ENCODE measurements around the gene NFIX. TPM values are rescaled to one million over a fixed set of nuclear protein-coding genes. Genes with fewer than 3 reads are reported as not detected.

The NFIX gene
- total and polyA plus RNA-seq, 2 donors (not counting 3 experiments of a cell fraction or from before 2014, with no cell fraction given) = 9.8 to 37.7 TPM

DNA sequence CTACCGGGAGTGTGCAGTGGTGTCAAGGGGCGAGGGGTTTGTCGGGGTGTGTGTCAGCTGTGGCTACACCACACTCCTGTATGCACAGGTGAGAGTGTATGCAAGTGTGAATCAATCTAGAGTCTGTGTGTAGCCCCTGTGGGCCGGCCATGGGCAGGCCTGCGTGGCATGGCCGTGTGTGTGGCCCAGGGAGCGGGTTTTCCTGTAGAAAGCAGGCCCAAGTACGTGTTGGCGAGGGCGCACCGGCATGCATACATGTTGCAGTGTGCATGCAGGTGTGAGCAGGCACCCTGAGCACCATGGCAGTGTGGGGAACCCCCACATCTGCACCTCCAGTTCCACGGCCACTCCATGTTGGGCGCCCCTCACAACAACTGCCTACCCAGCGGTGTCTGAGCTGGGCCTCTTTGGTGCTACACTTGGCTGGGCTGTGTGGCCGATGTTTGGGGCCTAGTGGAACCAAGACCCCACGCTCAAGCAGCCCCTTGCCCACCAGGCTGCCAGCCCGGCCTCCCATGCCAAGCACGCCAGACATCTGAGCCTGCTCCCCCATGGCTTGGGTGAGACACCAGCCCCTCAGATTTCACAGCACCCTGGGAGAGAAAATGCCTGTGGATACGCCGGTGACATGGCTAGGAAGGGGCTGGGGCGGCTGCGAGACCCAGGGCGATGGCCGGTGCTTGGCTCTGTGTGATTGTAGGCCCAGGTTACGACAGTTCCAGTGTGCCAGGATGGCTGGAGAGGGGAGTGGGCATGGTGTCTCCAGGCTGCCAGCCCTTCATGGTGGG, 2.1 kb downstream of the NFIX start:
- Histone ChIP-seq H2AFZ (ENCODE audit: low read depth, low read length) (no peak overlapping the region), H3K4me2 (ENCODE audit: insufficient read depth, low read length) (no peak overlapping the region), H3K27ac (ENCODE audit: insufficient read depth, low read depth, low read length) (no peak overlapping the region), H3K9me3 (replicated peaks; ENCODE audit: control insufficient read depth, insufficient read depth, low read length) (no peaks in the 10 kb centered on the region), H3K9me1 (replicated peaks; ENCODE audit: control insufficient read depth, extremely low read depth, insufficient read depth, low read length) (no peaks in the 10 kb centered on the region), H3K36me3 (ENCODE audit: control insufficient read depth in 2 of 2, extremely low read depth in 1 of 2, insufficient read depth in 2 of 2, low read length in 2 of 2) (peaks cover 0 to 3% of the 10 kb centered on the region in 2 experiments), H4K20me1 (replicated peaks; ENCODE audit: control insufficient read depth, extremely low read depth, insufficient read depth, low read length) (no peaks in the 10 kb centered on the region), H3K4me3 (replicated peaks in 1 of 3; ENCODE audit: insufficient read depth in 1 of 3, low read depth in 1 of 3, low read length in 3 of 3) (no peak overlapping the region), H3K27me3 (ENCODE audit: control insufficient read depth in 2 of 2, insufficient read depth in 2 of 2, low read length in 2 of 2) (no peaks in the 10 kb centered on the region), H3K79me2 (ENCODE audit: control insufficient read depth, insufficient read depth, low read length) (no peaks in the 10 kb centered on the region), H3K9ac (replicated peaks; ENCODE audit: extremely low read depth, insufficient read depth, low read length) (no peak overlapping the region), H3K4me1 (ENCODE audit: control insufficient read depth, extremely low read depth, insufficient read depth, low read length) (peaks cover 5% of the 10 kb centered on the region)
- dilution Hi-C loops (cut with MboI; ENCODE audit: extremely low pct_ligation_motif_present, low sequenced_read_pairs) (no loop called here), intact Hi-C loops (cut with micrococcal nuclease) (loop anchor here (2.0 kb wide), 1 partner anchor 15 kb away; no protein-coding TSS in a partner anchor)
- BruUV-seq (replicated peaks) = no TSS peak
- ChIA-PET CTCF (interaction anchor here (0.8 kb wide), 1 partner anchor 64 kb away, joined by 4 read pairs; no protein-coding TSS in a partner anchor), POLR2A (no interaction called here)
- FAIRE-seq = no peak
- no peak for TF ChIP-seq POLR2A (IDR thresholded peaks at IDR 0.05; ENCODE audit: low read depth, low read length)
- TF ChIP-seq JUN (IDR thresholded peaks at IDR 0.05; ENCODE audit: borderline replicate concordance, insufficient read depth, insufficient read length, low read depth) = no peak
- no peak for TF ChIP-seq MYC (IDR thresholded peaks at IDR 0.05; ENCODE audit: low read depth, low read length)
- no peak for TF ChIP-seq GATA2 (IDR thresholded peaks at IDR 0.05; ENCODE audit: insufficient read depth, insufficient read length, low read depth, low read length)
- TF ChIP-seq MAX (IDR thresholded peaks at IDR 0.05; ENCODE audit: insufficient read depth, insufficient read length) = no peak
- no peak for TF ChIP-seq FOS (IDR thresholded peaks at IDR 0.05; ENCODE audit: borderline replicate concordance, insufficient read depth, low read length)
- TF ChIP-seq CTCF (IDR thresholded peaks at IDR 0.05; ENCODE audit: extremely low read depth in 1 of 2, insufficient read depth in 1 of 2, low read depth in 1 of 2, low read length in 2 of 2) = no peak
- TF ChIP-seq EZH2 (IDR thresholded peaks at IDR 0.05; ENCODE audit: borderline replicate concordance, low read depth, low read length, severe bottlenecking) = no peak
- TF ChIP-seq POLR2AphosphoS5 (IDR thresholded peaks at IDR 0.05; ENCODE audit: insufficient read depth, low read depth, low read length) = no peak
- no peak for DNase-seq (ENCODE audit: low read depth, low spot score)

Measured in endothelial cell of umbilical vein (primary cell).